GM06990 (cell line): ENCODE measurements around the gene LMNA.
"Not testable (repeated sequence)": the region's sequence is repeated elsewhere in the genome, so short reads cannot be mapped to it uniquely, and the experiment has no call there.

Experiments used
- DNase-seq: peaks from one replicate; pipeline ENCODE4 v3.0.0-alpha.2; 2011; ENCODE audit not compliant: insufficient read length; ENCODE audit errors: extremely low read depth
- H3K27me3 ChIP-seq: replicated peaks from 2 replicates; pipeline ENCODE4 v1.6.0; 2011; ENCODE audit warnings: low read length; ENCODE audit not compliant: control insufficient read depth, insufficient read depth
- H3K36me3 ChIP-seq: 2 replicates; pipeline ENCODE4 v1.5.1; 2011; ENCODE audit warnings: low read length; ENCODE audit not compliant: control insufficient read depth, insufficient read depth
- H3K4me3 ChIP-seq: replicated peaks from 2 replicates; pipeline ENCODE4 v1.5.1; 2011; ENCODE audit warnings: low read depth, mild to moderate bottlenecking, control low read depth, low read length
- CTCF ChIP-seq: IDR thresholded peaks from 2 replicates; pipeline ENCODE4 v1.5.1; 2011; ENCODE audit warnings: low read length, control low read depth, mild to moderate bottlenecking, inconsistent platforms; ENCODE audit not compliant: insufficient read depth, poor library complexity, severe bottlenecking

Gene LMNA

DNA sequence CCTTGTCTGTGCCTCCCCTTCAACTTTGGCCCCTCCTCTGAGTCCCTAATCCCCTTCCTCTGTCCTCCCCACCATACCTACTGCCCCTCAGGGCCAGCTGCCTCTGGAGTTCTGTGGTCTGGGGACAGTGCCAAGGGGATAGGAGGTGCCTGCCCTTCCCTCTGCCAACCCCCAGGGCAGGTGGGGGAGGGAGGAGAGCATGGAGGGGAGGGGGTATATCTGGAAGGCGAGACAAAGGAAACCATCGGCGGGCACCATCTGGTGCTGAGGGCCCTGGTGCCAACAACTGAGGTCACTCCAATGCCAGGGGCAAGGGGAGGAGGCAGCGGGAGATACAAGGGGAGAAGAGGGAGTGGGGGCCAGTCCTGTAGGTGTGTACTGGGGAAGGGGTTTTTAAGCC, 44.0 kb upstream of the LMNA start:
- no peak for DNase-seq
- Histone ChIP-seq H3K4me3 (no peak overlapping the region), H3K27me3 (no peaks in the 10 kb centered on the region; the same call in 1 of the 2 replicates), H3K36me3 (no peaks in the 10 kb centered on the region)
- no peak for TF ChIP-seq CTCF

- not testable (repeated sequence) for H3K4me3 ChIP-seq, H3K36me3 ChIP-seq, DNase-seq, H3K27me3 ChIP-seq
These were observed 43.1 kb upstream of the LMNA start for GRCh38 chr1:156071332-156071816.

DNA sequence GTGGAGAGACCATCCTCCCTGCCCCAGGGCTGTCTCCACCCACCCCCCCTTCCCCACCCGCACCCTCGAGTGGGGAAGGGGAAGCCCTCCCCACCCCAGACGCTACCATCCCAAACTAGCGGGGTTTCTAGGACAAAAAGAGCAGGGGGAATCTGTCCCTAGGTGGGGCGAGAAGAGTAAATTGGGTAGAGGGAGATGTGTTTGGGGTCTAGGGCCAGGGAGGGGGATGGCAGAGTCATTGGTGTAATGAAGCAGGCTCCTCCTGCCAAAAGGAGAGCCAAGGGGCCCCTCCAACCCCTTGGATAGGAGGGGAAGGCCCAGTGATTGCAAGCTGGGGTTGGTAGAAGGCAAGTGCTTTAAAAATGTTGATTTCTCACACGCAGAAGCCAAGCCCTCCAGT, 42.3 kb upstream of the LMNA start:
- no peaks in the 10 kb centered on the region for H3K36me3 ChIP-seq
- TF ChIP-seq CTCF = no peak
- no peaks in the 10 kb centered on the region; the same call in 1 of the 2 replicates for H3K27me3 ChIP-seq
- no peak overlapping the region for H3K4me3 ChIP-seq
- no peak for DNase-seq

DNA sequence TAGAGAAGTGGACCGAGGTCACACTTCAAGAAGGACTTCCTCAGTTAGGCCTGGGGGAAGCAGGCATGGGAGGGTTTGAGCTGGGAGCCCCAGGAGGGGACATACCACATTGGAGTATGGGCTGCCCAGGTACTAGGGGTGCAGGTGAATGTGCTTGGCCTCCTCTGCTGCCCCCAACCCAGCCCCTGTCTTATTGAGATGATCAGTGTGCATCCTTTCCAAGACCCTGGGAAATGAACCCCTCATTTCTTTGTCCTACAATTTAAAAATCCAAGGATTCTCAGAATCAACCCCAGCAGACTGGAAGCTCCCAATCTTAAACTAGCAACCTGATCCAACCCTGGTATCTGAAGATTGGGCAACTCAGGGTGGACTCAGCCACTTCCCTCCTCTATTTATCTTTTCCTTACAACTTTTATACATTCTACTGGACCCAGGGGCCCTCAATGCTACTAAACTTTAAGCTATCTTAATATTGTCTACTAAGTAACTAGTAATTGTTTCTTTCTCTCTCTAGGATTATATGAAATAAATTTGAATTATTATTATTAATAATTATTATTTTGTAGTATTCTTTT, 41.3 kb upstream of the LMNA start:
- TF ChIP-seq CTCF = no peak
- Histone ChIP-seq H3K27me3 (no peaks in the 10 kb centered on the region; the same call in 1 of the 2 replicates), H3K4me3 (no peak overlapping the region), H3K36me3 (no peaks in the 10 kb centered on the region)
- no peak for DNase-seq

DNA sequence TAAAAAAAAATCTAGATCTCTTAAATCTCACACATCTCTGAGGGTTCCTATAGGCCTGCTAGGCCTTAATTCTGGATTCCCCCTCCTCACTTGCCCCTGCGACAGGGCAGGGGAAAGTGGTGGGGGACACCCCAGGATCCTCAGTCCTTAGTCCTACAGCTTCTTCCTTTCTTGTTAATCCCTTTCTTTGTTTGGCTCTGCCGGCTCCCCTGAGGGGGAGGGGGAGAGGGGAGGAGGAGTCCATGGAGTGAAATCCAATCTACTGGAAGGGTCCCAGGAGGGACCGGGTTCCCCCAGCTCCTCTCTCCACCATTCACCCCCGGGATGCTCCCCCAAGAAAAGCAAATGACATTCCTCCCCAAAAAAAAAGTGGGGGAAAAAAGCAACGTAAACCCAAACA, 40.8 kb upstream of the LMNA start:
- Histone ChIP-seq H3K27me3 (no peaks in the 10 kb centered on the region; the same call in 1 of the 2 replicates), H3K4me3 (no peak overlapping the region), H3K36me3 (no peaks in the 10 kb centered on the region)
- TF ChIP-seq CTCF = no peak
- no peak for DNase-seq

GRCh38 chr1:156074661-156075060, 39.9 kb upstream of the LMNA start:
- no peak for DNase-seq
- H3K36me3 ChIP-seq = no peaks in the 10 kb centered on the region
- H3K4me3 ChIP-seq = no peak overlapping the region
- no peaks in the 10 kb centered on the region; the same call in 1 of the 2 replicates for H3K27me3 ChIP-seq
- no peak for TF ChIP-seq CTCF
